Peyer's patch (tissue), 4 donors: ENCODE results near the gene EMC10.

Source experiments
- CTCF ChIP-seq, 6 experiments: fragments of 450-650 bp in 4 of 6; fragments of 200-600 bp in 2 of 6; sonication (generic) in 1 of 6; IDR thresholded peaks; one replicate each; pipeline ENCODE4 v1.5.1; 2017 to 2019; ENCODE audit warnings: antibody characterized with exemption in 6 of 6, mild to moderate bottlenecking in 3 of 6, moderate library complexity in 1 of 6
- POLR2A ChIP-seq, 2 donors: fragments of 450-650 bp; IDR thresholded peaks; one replicate each; pipeline ENCODE4 v1.5.1; 2017; ENCODE audit warnings: antibody characterized with exemption in 2 of 2, mild to moderate bottlenecking in 2 of 2, moderate library complexity in 2 of 2

GRCh38 chr19:50522881-50523280, 46.6 kb downstream of the EMC10 start:
- no peak for TF ChIP-seq CTCF (IDR thresholded peaks at IDR 0.05)
- no peak for TF ChIP-seq POLR2A (IDR thresholded peaks at IDR 0.05)
